Eye (tissue), 1 donor: ENCODE results near the gene HMGB2.
A peak's percentile ranks its signal among the peaks of the same experiment; 100 is the strongest.

Experiments used
- DNase-seq: peaks from one replicate; pipeline ENCODE4 v3.0.0-alpha.2; 2015

The HMGB2 gene

DNA sequence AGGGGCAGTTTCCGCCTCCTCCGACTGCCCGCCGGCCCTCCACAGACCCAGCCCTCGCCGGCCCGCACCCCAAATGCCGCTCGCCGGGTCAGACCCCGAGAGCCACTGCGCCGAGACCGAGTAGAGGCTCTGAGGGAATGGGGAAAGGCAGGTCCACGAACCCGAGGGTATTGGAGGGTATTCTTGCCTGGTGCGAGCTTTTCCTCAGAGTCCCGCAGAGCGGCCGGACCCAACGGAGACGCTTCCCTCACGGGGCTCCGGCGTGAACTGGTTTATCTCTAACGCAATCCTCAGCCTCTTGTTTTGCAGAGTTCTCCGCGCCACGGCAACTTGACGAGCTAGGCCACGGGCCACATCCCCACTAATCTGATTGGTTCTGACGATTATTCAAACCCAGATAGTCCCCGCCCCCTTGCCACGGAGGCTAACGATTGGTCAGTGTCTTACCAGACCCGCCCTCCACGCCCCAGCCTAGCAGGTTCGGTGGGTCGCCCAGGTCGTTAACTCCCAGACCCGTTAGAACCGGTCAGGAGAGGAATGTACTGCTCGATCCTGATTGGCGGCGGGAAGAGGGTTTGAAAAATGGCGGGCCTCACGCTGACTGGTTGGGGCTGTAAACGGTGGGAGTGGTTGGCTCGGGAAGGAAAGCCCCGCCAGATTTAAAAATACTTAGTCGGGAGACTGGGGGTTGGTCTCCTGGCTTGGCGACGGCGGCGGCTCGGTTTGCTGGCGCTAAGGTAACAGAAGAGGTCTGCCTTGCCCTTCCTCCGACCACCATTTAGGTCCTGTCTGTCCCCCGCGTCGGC lies at the start of gene HMGB2:
HMGB2 (minus strand) TSS at position 274 of the 806 bp plus-strand sequence. CDS start 709 bp downstream, outside the sequence.
- DNase-seq = peak; percentile 100

DNA sequence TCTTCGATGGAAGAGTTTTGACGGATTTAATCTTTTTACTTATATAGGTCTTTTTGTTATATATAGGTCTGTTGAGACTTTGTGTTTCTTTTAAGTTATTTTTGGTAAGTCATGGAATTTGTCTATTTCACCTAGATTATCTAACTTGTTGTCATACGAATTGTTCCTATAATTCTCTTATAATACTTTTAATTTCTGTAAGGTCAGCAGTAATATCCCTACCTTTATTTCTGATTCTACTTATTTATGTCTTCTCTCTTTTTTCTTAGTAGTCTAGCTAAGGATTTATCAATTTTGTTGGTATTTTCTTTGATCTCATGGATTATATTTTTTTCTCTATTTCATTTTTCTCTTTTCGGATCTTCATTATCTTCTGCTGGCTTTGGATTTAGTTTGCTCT lies 48.2 kb upstream of the HMGB2 start:
- DNase-seq = no peak

GRCh38 chr4:173381610-173382009 lies 47.5 kb upstream of the HMGB2 start:
- DNase-seq = no peak

- no peak for DNase-seq
These were observed 46.8 kb upstream of the HMGB2 start for GRCh38 chr4:173380987-173381386.

GRCh38 chr4:173379929-173380328 lies 45.8 kb upstream of the HMGB2 start:
- no peak for DNase-seq

- DNase-seq = no peak
These were observed 40.4 kb upstream of the HMGB2 start for GRCh38 chr4:173374588-173374987.

DNA sequence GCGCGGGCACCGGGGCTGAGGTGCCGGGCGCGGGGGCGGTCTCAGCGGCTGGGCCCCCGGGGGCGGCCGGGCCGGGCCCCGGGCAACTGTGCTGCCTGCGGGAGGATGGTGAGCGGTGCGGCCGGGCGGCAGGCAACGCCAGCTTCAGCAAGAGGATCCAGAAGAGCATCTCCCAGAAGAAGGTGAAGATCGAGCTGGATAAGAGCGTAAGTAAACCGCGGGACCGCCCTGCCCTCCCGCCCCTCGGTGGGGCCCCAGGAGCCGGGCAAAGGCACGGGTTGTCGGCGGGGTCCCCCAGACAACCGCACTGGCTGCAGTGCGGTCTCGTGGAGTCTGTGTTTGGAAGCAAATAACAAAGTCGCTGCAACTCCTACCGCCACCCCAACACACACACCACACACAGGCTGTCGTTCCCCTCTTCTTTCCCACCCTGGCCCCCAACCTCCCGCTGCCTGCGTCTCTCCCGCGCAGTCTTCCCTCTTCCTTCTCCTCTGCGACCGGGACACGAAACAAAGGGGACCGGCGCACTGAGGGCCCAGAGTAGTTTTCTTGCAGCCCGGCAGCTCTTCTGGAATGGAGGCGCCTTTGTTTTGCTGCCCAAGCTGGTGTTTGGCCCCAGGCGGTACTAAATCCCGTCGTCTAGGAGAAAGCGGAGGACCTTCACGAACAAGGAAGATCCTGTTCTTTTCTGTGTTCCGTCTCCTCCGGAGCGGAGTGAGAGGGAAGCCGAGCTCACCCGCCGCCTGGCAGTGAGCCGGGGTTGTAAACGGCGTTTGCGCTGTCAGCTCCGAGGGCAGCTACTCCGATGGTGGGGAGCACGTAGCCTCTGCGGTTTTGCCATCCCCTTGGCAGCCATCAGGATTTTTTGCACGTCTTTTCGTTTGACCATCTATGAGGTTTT lies 37.4 kb upstream of the HMGB2 start:
- DNase-seq = peak; percentile 91

- peak; percentile 100 for DNase-seq
These were observed 36.5 kb upstream of the HMGB2 start, which contains the start of gene SAP30 for GRCh38 chr4:173370477-173371291. TSS of gene SAP30 (plus strand) at chr4:173370954. CDS start at chr4:173371183, 229 bp downstream.

DNA sequence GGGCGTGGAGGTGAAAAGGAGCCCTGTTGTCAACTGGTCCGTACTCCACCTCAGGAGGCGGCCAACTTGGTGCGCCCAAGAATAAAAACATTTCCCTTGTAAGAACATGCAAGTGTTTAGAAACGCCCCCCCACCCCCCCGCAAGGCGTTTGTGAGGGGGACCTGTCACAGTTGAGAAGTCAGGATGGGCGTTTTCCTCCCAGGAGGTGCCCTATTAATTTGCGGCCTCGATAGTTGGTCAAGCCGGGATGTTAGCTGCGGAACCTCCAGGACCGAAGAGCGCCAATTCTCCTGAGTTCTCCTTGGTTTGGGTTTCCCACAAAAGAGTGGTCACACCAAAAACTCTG lies 35.9 kb upstream of the HMGB2 start:
- no peak for DNase-seq

DNA sequence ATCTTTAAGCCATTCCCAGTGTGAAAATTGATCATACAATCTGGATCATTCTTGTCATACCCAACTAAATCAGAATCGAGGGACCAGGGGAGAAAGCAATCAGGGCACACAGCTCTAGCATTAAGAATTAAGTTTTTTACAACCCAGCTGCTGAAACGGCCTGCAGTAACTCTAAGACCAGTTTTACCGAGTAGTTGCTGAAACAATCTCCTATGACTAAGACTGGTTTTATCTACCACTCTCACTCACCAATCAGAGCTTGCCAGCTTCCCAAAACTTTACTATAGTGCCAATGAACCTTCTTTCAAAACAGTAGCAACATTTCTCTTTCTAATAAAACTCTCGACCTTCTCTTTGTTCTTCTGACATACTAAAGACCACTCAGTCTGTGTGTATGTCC lies 33.8 kb upstream of the HMGB2 start:
- no peak for DNase-seq

- no peak for DNase-seq
These were observed 33.1 kb upstream of the HMGB2 start for GRCh38 chr4:173367285-173367684.

DNA sequence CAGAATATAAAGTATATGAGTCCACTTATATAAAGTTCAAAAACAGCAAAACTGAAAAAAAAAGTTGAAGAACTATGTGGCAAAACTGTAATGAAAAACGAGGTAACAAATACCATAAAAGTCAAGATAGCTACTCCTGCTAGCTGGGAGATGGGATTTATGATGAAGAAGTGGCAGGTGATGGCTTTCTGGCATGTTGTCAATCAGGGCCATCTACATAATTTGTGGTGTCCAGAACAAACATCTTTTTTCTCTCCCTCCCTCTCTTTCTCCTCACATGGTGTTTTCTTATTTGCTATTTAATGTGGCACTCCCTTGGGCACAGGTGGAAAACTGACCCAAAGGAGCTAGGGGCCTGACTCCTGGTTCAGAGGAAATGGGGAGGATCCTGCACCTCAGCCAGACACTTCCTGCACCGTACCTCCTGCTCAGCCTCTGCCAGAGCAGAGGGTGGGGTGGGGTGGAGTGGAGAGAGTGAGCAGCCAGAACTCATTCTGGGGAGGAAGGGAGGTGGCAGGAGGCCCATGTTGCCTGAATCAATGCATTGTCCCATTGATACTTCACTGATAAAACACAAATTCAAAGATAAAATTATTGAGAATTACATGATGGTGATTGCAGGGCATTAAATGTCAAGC lies 31.3 kb upstream of the HMGB2 start:
- DNase-seq = no peak

- no peak for DNase-seq
These were observed 28.5 kb upstream of the HMGB2 start for GRCh38 chr4:173362666-173363065.

GRCh38 chr4:173360587-173361221 lies 26.5 kb upstream of the HMGB2 start:
- no peak for DNase-seq

DNA sequence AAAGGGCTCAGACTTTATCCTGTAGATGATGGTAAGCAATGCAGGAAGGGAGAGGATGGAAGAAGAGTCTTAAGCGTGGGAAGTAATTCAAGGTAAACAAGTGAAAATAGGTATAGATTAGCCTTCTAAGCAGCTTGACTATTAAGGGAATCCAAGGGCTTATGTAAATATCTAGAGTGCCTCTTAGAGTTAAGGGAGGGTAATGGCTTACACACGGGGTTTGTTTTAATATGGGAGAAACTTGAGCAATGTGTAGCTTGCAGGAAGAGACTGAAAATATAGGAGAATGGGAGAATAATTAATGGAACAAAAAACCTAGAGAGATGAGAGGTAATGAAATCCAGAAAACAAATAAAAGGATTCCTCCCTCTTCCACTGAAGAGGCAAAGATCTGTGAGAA lies 23.8 kb upstream of the HMGB2 start:
- no peak for DNase-seq

- DNase-seq = no peak
These were observed 13.3 kb upstream of the HMGB2 start for GRCh38 chr4:173347467-173347866.

DNA sequence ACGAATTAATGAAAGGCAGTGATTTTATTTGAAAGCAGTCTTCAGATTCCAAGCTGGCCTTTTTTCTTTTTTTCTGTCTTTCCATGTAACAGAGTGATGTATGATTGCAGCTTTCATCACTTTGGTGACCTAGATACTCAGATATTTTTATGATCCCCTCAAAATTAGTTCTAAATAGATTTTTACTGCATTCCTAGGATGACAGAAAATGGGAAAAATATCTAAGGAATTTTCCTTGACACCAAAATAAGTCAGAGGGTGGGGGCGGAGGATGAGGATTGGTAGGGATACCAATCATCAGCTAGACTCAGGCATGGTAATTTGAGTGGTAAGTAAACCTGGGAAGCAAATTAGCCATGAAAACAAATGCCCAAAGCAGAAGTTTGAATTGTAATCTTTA lies 11.9 kb upstream of the HMGB2 start:
- DNase-seq = no peak

- DNase-seq = no peak
These were observed 11.5 kb upstream of the HMGB2 start for GRCh38 chr4:173345648-173346047.

GRCh38 chr4:173343832-173344397 lies 9.8 kb upstream of the HMGB2 start:
- no peak for DNase-seq

GRCh38 chr4:173337463-173337862 lies 3.3 kb upstream of the HMGB2 start:
- no peak for DNase-seq

- DNase-seq = peak; percentile 94
These were observed 964 bp upstream of the HMGB2 start for GRCh38 chr4:173334891-173335752.
